Prostate gland (tissue), 2 donors: ENCODE data around the gene DPEP3. TPM values are rescaled to one million over a fixed set of nuclear protein-coding genes. Genes with fewer than 3 reads are reported as not detected.

ENCODE experiments used
- DNase-seq: peaks from one replicate; pipeline ENCODE4 v3.0.0-alpha.2; 2019; ENCODE audit warnings: low spot score
- H3K27ac ChIP-seq, 2 donors: fragments of 200-600 bp; sonication (generic); 2 replicates each; pipeline ENCODE4 v1.5.1; 2017 to 2019
- H3K27me3 ChIP-seq: fragments of 200-600 bp; sonication (generic); replicated peaks from 2 replicates; pipeline ENCODE4 v1.5.1; 2019; ENCODE audit not compliant: insufficient read depth
- H3K36me3 ChIP-seq, 2 donors: fragments of 200-600 bp; sonication (generic); 1 replicate in 1 of 2; 2 replicates in 1 of 2; pipeline versions ENCODE4 v1.5.1 to v1.8.1; 2017 to 2019
- H3K4me1 ChIP-seq: fragments of 200-600 bp; sonication (generic); replicated peaks from 2 replicates; pipeline ENCODE4 v1.5.1; 2019
- H3K4me3 ChIP-seq, 2 donors: fragments of 200-600 bp; sonication (generic); 2 replicates each; pipeline ENCODE4 v1.5.1; 2017 to 2019
- H3K9me3 ChIP-seq: fragments of 200-600 bp; sonication (generic); 2 replicates; pipeline ENCODE4 v1.5.1; 2017
- CTCF ChIP-seq, 4 experiments: fragments of 200-600 bp in 2 of 4; fragments of 450-650 bp in 2 of 4; sonication (generic) in 2 of 4; IDR thresholded peaks; 1 replicate in 3 of 4; 2 replicates in 1 of 4; pipeline ENCODE4 v1.5.1; 2016 to 2019; ENCODE audit warnings: antibody characterized with exemption in 4 of 4, mild to moderate bottlenecking in 2 of 4, moderate library complexity in 2 of 4
- POLR2A ChIP-seq: fragments of 450-650 bp; IDR thresholded peaks from one replicate; pipeline ENCODE4 v1.6.1; 2016; ENCODE audit warnings: antibody characterized with exemption, mild to moderate bottlenecking
- POLR2AphosphoS5 ChIP-seq: sonication (generic); formaldehyde crosslinking; IDR thresholded peaks from one replicate; pipeline ENCODE4 v1.6.1; 2017; ENCODE audit warnings: antibody characterized with exemption
- WGBS: methylation state at CpG from one replicate; pipeline ENCODE4 v1.1.5; 2018; 5-methylcytosine and 5-hydroxymethylcytosine counted together
- intact Hi-C: fragments of 100-400 bp; cut with DNase I; formaldehyde crosslinking; loops from one replicate; pipeline ENCODE4 v1.14.2; 2022
- total RNA-seq, 2 donors: library from RNA; depleted of rRNA; stranded (reverse); fragments of >200 nt; gene quantifications; one replicate each; pipeline ENCODE4 v1.1.0, GENCODE V29; 2016

DPEP3 gene
- total RNA-seq, 2 donors from 2014 or later = 49.9 TPM; not detected in 1

GRCh38 chr16:68009157-68009735, 28.9 kb upstream of the DPEP3 start:
- no peaks in the 10 kb centered on the region for H3K4me1 ChIP-seq
- DNase-seq = no peak
- H3K9me3 ChIP-seq = no peaks in the 10 kb centered on the region
- H3K27me3 ChIP-seq = no peaks in the 10 kb centered on the region
- 66% methylated on average over 9 of the region's 9 CpGs for WGBS
- intact Hi-C loops = no loop called here
- TF ChIP-seq POLR2A (no peak), POLR2AphosphoS5 (no peak), CTCF (IDR thresholded peaks at IDR 0.05) (no peak)
- no peaks in the 10 kb centered on the region for H3K36me3 ChIP-seq
- H3K27ac ChIP-seq = no peak overlapping the region
- H3K4me3 ChIP-seq = no peak overlapping the region

- TF ChIP-seq POLR2AphosphoS5 (no peak), CTCF (IDR thresholded peaks at IDR 0.05) (no peak)
- Histone ChIP-seq H3K4me1 (no peaks in the 10 kb centered on the region), H3K4me3 (no peak overlapping the region), H3K27me3 (no peaks in the 10 kb centered on the region), H3K36me3 (no peaks in the 10 kb centered on the region), H3K27ac (peak overlapping the region in 1 of 2 donors; percentile 3), H3K9me3 (no peaks in the 10 kb centered on the region)
- DNase-seq = no peak
- 47% methylated on average over 6 of the region's 6 CpGs for WGBS
- intact Hi-C loops = no loop called here
Observed at GRCh38 chr16:68005786-68006286, 25.5 kb upstream of the DPEP3 start.

GRCh38 chr16:68005211-68005610, 24.9 kb upstream of the DPEP3 start:
- Histone ChIP-seq H3K27me3 (no peaks in the 10 kb centered on the region), H3K27ac (peak overlapping the region in 1 of 2 donors; percentile 3), H3K4me3 (no peak overlapping the region), H3K9me3 (no peaks in the 10 kb centered on the region), H3K4me1 (no peaks in the 10 kb centered on the region), H3K36me3 (no peaks in the 10 kb centered on the region)
- 90% methylated on average over 9 of the region's 9 CpGs for WGBS
- intact Hi-C loops = no loop called here
- TF ChIP-seq POLR2AphosphoS5 = no peak
- no peak for TF ChIP-seq POLR2A
- TF ChIP-seq CTCF (IDR thresholded peaks at IDR 0.05) = no peak
- DNase-seq = no peak

- Histone ChIP-seq H3K27ac (no peak overlapping the region), H3K9me3 (no peaks in the 10 kb centered on the region), H3K27me3 (no peaks in the 10 kb centered on the region), H3K4me3 (no peak overlapping the region), H3K4me1 (no peaks in the 10 kb centered on the region), H3K36me3 (no peaks in the 10 kb centered on the region)
- WGBS = 79% methylated on average over 4 of the region's 4 CpGs
- DNase-seq = no peak
- intact Hi-C loops = no loop called here
- TF ChIP-seq POLR2AphosphoS5 (no peak), POLR2A (no peak), CTCF (IDR thresholded peaks at IDR 0.05) (no peak)
Observed at GRCh38 chr16:68003031-68003430, 22.7 kb upstream of the DPEP3 start.

- Histone ChIP-seq H3K4me1 (no peaks in the 10 kb centered on the region), H3K9me3 (no peaks in the 10 kb centered on the region), H3K27me3 (no peaks in the 10 kb centered on the region), H3K36me3 (no peaks in the 10 kb centered on the region), H3K4me3 (no peak overlapping the region), H3K27ac (no peak overlapping the region)
- no peak for TF ChIP-seq POLR2A
- DNase-seq = no peak
- 43% methylated on average over 3 of the region's 3 CpGs for WGBS
- intact Hi-C loops = no loop called here
Observed at GRCh38 chr16:68000450-68000849, 20.2 kb upstream of the DPEP3 start.
